HFF-Myc (cell line): ENCODE data around the gene ZBTB7A.

Experiments
- DNase-seq: peaks from one replicate; pipeline ENCODE4 v3.0.0-alpha.2; 2011; ENCODE audit warnings: low read depth; ENCODE audit errors: extremely low read depth
- H3K4me3 ChIP-seq: replicated peaks from 2 replicates; pipeline ENCODE4 v1.5.1; 2011; ENCODE audit warnings: low read depth, mild to moderate bottlenecking, control low read depth, low read length
- TF ChIP-seq, protein P1 (sequence below): IDR thresholded peaks from 2 replicates; pipeline ENCODE4 v1.5.1; 2012; ENCODE audit warnings: mild to moderate bottlenecking, low read depth, low read length, control low read depth; ENCODE audit errors: missing control alignments

ZBTB7A gene

DNA sequence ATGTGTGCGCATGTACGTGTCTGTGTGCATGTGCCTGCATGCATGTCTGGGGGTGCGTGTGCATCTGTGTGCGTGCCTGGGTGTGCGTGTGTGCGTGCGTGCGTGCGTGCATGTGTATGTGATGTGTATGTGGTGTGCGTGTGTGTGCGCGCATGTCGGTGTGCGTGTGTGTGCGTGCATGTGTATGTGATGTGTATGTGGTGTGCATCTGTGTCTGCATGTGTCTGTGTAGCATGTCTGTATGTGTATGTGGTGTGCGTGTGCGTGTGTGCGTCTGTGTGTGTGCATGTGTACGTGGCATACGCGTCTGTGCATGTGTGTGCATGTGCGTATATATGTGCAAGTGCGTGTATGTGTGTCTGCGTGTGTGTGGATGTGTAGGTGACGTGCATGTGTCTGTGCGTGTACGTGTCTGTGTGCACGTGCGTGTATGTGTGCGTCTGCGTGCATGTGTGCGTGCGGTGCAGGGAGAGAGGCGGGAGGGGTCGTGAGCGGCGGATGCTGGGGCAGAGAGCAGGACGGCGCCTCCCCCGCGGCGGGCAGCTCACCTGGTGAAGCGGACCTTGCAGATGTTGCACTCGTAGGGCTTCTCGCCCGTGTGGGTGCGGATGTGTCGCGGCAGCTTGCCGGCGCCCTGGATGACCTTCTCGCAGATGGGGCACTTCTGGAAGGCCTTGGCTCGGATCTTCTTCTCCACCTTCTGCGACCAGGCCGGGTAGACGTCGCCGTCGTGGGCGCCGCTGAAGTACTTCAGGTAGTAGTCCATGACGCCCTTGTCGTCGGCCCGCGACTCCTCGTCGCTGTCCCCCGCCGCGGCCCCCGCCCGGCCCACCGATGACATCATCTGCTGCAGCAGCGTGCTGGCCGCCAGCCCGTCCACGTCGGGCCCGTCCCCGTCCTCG lies 13.0 kb downstream of the ZBTB7A start:
- TF ChIP-seq, protein P1, sequence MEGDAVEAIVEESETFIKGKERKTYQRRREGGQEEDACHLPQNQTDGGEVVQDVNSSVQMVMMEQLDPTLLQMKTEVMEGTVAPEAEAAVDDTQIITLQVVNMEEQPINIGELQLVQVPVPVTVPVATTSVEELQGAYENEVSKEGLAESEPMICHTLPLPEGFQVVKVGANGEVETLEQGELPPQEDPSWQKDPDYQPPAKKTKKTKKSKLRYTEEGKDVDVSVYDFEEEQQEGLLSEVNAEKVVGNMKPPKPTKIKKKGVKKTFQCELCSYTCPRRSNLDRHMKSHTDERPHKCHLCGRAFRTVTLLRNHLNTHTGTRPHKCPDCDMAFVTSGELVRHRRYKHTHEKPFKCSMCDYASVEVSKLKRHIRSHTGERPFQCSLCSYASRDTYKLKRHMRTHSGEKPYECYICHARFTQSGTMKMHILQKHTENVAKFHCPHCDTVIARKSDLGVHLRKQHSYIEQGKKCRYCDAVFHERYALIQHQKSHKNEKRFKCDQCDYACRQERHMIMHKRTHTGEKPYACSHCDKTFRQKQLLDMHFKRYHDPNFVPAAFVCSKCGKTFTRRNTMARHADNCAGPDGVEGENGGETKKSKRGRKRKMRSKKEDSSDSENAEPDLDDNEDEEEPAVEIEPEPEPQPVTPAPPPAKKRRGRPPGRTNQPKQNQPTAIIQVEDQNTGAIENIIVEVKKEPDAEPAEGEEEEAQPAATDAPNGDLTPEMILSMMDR = no peak
- no peak overlapping the region for H3K4me3 ChIP-seq
- DNase-seq = no peak

GRCh38 chr19:4052993-4053422 lies 13.7 kb downstream of the ZBTB7A start:
- DNase-seq = no peak
- TF ChIP-seq, protein P1 = no peak
- H3K4me3 ChIP-seq = no peak overlapping the region

DNA sequence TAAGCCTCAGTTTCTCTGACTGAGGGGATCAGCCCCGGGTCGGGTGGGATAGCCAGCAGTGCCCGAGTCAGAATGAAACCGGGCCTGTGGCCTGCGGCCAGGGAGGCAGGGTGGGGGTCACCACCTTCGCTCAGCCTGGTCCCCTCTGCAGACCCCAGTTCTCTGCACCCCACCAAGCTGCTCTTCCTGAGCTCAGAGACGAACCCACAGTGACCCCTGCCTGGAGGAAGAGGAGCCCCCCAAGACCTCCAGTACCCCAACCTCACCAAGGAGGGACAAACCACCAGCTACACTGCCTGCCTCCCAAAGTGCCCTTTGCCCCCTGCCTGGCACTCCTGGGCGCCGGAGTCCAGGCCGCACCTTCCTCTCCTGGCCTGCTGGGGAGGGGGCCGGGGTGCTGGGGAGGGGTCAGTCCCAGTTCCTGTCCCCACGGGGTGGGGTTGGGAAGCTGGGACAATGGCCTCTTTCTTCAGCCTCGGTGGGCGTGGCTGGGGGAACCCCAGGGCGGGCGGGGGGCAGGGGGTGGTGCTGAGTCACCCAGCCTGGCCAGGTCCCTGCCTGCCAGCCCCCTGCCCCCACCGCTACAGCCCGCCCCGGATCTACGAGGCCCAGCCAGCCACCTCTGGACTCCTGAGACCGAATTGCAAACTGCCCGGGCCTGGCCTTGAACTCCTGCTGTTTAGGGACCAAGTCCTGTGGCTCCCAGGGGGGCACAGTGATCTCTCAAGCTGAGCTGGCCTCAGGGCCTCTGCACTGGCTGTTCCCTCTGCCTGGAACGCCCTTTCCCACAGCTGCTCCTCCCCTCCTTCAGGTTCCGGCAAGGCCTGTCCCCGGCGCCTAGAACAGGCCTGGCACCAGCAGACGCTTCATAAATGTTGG lies 14.3 kb downstream of the ZBTB7A start:
- no peak for DNase-seq
- H3K4me3 ChIP-seq = no peak overlapping the region

DNA sequence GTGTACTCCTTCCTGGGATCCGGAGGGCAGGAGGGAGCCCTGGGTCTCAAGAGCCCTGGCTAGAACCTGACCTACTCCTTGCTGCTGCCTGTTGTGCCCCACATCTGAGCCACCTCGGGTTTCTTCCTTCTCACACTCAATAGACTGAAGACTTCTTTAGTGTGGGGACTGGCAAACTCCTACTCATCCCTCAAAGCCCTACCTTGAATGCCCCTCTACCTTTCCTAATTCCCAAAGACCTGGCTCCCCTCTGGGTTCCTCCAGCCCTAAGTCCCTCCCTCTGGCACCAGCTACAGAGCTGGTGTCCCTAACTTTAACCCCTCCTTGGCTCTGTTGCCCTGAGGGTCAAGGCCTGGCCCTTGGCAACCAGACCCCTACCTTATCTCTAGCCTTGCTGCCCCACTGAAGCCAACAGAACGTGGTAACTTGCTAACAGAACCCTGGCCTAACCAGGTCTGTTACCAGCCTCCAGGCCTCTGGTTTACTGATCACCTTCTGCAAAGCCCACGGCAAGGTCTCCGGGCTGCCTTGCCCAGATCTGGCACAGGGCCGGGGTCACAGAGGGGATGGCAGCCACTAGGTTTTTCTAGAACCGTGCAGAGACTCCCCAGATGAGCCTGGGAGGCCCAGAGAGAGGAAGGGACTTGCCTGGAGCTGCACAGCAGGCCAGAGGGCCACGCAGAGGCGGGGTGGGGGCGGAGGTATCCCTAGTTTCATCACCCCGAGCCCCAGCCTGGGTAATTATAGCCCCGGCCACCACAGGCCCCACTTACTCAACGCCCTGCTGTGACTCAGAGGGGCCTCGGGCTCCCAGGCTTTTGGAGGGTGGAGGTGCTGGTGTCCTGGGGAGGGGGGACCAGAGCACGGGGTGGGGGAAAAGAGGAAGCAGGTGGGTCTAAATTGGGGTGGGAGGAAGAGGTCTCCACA lies 15.3 kb downstream of the ZBTB7A start:
- H3K4me3 ChIP-seq = no peak overlapping the region
- DNase-seq = no peak
- TF ChIP-seq, protein P1 = no peak

More for the DNA sequence above, 14.3 kb downstream of the ZBTB7A start:
- TF ChIP-seq, protein P1 = no peak

DNA sequence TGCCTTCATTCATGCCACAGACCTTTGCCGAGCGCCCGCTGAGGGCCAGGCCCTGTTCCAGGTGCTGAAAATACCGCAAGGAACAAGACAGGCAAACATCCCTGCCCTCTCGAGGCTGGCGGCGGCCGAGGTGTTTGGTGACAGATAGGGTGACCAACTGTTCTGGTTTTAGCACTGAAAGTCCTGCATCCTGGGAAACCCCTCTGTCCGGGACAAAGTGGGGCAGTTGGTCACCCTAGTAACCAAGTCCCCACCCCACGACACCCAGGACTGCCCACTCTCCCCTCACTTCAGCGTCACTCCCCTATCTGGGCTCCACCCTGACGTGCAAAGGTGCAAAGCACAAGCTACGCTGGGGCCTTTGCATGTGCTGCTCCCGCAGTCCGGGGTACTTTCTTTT lies 17.3 kb downstream of the ZBTB7A start:
- H3K4me3 ChIP-seq = no peak overlapping the region
- DNase-seq = no peak
- TF ChIP-seq, protein P1 = no peak
